ENCODE data around the gene LVRN.
"Not testable (repeated sequence)": the region's sequence is repeated elsewhere in the genome, so short reads cannot be mapped to it uniquely, and the experiment has no call there.

LVRN gene
- 0 to 0.07 reads per million in 2 donors for total RNA-seq

GRCh38 chr5:115962239-115962564, at the start of gene LVRN:
Gene LVRN, plus strand, starts transcription at chr5:115962475. Its CDS starts 143 bp downstream, at chr5:115962618.
- no peak for DNase-seq

- not testable (repeated sequence) for DNase-seq
Observed at GRCh38 chr5:115913623-115914400, 48.5 kb upstream of the LVRN start.

- no peak for DNase-seq
Observed at GRCh38 chr5:115920171-115920725, 42.0 kb upstream of the LVRN start.

GRCh38 chr5:115928578-115929407, 33.5 kb upstream of the LVRN start:
- not testable (repeated sequence) for DNase-seq

GRCh38 chr5:115930171-115930570, 32.1 kb upstream of the LVRN start:
- DNase-seq = not testable (repeated sequence)

GRCh38 chr5:115930630-115931337, 31.5 kb upstream of the LVRN start:
- DNase-seq = no peak

- DNase-seq = no peak
Observed at GRCh38 chr5:115932991-115933390, 29.3 kb upstream of the LVRN start.

GRCh38 chr5:115934388-115934974, 27.8 kb upstream of the LVRN start:
- no peak for DNase-seq

GRCh38 chr5:115936031-115936430, 26.2 kb upstream of the LVRN start:
- DNase-seq = no peak

- DNase-seq = no peak
Observed at GRCh38 chr5:115939059-115939458, 23.2 kb upstream of the LVRN start.

GRCh38 chr5:115940080-115940810, 22.0 kb upstream of the LVRN start:
- no peak for DNase-seq

- DNase-seq = no peak
Observed at GRCh38 chr5:115941051-115941675, 21.1 kb upstream of the LVRN start.

GRCh38 chr5:115944501-115944900, 17.8 kb upstream of the LVRN start:
- DNase-seq = no peak

GRCh38 chr5:115946655-115947054, 15.6 kb upstream of the LVRN start:
- no peak for DNase-seq

GRCh38 chr5:115947260-115947659, 15.0 kb upstream of the LVRN start:
- no peak for DNase-seq

GRCh38 chr5:115948091-115948534, 14.2 kb upstream of the LVRN start:
- no peak for DNase-seq

GRCh38 chr5:115949096-115949495, 13.2 kb upstream of the LVRN start:
- DNase-seq = no peak

- DNase-seq = no peak
Observed at GRCh38 chr5:115952588-115952987, 9.7 kb upstream of the LVRN start.

GRCh38 chr5:115954144-115954543, 8.1 kb upstream of the LVRN start:
- no peak for DNase-seq

- no peak for DNase-seq
Observed at GRCh38 chr5:115956957-115957356, 5.3 kb upstream of the LVRN start.
